ENCODE data around the gene DYRK4.
"Not testable (repeated sequence)": the region's sequence is repeated elsewhere in the genome, so short reads cannot be mapped to it uniquely, and the experiment has no call there.

Gene DYRK4, protein sequence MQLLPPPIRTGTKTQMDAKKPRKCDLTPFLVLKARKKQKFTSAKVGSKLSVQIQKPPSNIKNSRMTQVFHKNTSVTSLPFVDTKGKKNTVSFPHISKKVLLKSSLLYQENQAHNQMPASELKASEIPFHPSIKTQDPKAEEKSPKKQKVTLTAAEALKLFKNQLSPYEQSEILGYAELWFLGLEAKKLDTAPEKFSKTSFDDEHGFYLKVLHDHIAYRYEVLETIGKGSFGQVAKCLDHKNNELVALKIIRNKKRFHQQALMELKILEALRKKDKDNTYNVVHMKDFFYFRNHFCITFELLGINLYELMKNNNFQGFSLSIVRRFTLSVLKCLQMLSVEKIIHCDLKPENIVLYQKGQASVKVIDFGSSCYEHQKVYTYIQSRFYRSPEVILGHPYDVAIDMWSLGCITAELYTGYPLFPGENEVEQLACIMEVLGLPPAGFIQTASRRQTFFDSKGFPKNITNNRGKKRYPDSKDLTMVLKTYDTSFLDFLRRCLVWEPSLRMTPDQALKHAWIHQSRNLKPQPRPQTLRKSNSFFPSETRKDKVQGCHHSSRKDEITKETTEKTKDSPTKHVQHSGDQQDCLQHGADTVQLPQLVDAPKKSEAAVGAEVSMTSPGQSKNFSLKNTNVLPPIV

DNA sequence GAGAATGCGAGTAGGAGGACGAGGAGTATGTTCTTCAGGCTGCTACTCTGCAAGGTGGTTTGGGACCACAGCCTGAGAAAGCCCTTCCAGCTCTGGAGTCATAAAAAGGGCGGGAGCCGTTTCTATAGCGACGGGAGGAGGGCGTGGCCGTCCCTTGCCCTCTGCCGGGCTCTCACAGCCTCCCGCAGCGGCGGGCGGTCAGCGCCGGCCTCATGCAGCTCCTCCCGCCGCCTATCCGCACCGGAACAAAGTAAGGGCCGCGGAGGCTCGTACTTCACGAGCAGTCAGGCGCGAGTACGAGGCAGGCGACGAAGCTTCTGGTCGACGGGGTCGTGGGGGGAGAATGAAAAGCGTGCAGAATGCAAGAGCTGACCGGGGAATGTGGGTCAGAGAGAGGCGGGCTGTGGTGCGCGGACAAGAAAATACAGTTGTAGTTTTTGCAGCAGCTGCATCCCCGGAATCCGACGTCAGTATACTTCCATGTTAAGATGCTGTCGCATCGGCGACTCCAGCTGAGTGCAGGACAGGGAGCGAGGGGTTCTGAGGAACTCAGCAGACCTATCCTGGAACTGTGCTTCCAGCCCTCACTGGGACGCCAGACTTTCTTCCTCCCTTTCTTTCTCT, at the start of gene DYRK4:
DYRK4 (plus strand) TSS at position 175 of the 624 bp plus-strand sequence; CDS start at position 213, 38 bp downstream.
- CTCF ChIA-PET = interaction anchor here (0.7 to 1.2 kb wide), 2 partner anchors 42 to 73 kb away, joined by 3 read pairs; no protein-coding TSS in a partner anchor
- peak; percentile 97 for TF ChIP-seq L3MBTL2 (conservative IDR thresholded peaks at IDR 0.05)
- TF ChIP-seq SP1 (IDR thresholded peaks at IDR 0.05) = no peak
- peak; percentile 90 for DNase-seq (ENCODE audit: extremely low spot score)
- POLR2A ChIA-PET = interaction anchor here (1.2 kb wide), 1 partner anchor 9 kb away, joined by 3 read pairs; no protein-coding TSS in a partner anchor

DNA sequence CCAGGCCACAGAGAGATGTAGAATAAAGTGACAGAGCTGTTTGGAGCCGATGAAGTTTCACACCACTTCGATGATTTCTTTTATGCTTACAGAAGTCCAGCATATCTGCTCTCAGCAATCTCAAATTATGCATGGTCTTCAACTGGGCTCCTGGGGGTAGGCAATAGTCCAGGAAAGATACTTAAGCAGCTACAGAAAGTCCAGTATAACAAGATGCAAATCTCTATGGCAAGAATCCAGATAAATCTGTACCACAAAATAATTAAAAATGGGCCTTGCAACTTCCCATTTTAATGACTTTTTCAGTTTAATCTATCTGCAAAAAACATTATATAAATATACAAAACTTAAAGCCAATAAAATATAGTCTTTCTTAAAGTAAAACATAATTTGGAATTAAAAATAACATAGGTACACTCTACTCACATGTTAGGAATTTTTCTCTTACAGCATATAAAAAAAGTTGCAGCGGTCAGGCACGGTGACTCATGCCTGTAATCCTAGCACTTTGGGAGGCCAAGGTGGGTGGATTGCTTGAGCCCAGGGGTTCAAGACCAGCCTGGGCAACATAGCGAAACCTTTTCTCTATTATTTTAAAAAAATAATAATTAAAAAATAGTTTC, 43.8 kb upstream of the DYRK4 start:
- DNase-seq (ENCODE audit: extremely low spot score) = no peak
- CTCF ChIA-PET = no interaction called here
- TF ChIP-seq TARDBP (IDR thresholded peaks at IDR 0.05) (no peak), LEF1 (IDR thresholded peaks at IDR 0.05; ENCODE audit: borderline replicate concordance) (no peak), FOXM1 (IDR thresholded peaks at IDR 0.05; ENCODE audit: borderline replicate concordance) (no peak), ELF4 (IDR thresholded peaks at IDR 0.05) (no peak), SUZ12 (IDR thresholded peaks at IDR 0.05) (no peak), ZNF384 (IDR thresholded peaks at IDR 0.05) (no peak), ARNT (IDR thresholded peaks at IDR 0.05) (no peak), L3MBTL2 (conservative IDR thresholded peaks at IDR 0.05) (no peak), BHLHE40 (IDR thresholded peaks at IDR 0.05; ENCODE audit: borderline replicate concordance) (no peak), FOXK2 (IDR thresholded peaks at IDR 0.05) (no peak), FOXA1 (IDR thresholded peaks at IDR 0.05) (no peak), CTBP1 (IDR thresholded peaks at IDR 0.05; ENCODE audit: borderline replicate concordance) (no peak), HDGF (IDR thresholded peaks at IDR 0.05; ENCODE audit: borderline replicate concordance) (no peak), SP1 (IDR thresholded peaks at IDR 0.05) (no peak)
- TF ChIP-seq, protein P1, sequence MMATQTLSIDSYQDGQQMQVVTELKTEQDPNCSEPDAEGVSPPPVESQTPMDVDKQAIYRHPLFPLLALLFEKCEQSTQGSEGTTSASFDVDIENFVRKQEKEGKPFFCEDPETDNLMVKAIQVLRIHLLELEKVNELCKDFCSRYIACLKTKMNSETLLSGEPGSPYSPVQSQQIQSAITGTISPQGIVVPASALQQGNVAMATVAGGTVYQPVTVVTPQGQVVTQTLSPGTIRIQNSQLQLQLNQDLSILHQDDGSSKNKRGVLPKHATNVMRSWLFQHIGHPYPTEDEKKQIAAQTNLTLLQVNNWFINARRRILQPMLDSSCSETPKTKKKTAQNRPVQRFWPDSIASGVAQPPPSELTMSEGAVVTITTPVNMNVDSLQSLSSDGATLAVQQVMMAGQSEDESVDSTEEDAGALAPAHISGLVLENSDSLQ (IDR thresholded peaks at IDR 0.05) = no peak
- POLR2A ChIA-PET = no interaction called here

DNA sequence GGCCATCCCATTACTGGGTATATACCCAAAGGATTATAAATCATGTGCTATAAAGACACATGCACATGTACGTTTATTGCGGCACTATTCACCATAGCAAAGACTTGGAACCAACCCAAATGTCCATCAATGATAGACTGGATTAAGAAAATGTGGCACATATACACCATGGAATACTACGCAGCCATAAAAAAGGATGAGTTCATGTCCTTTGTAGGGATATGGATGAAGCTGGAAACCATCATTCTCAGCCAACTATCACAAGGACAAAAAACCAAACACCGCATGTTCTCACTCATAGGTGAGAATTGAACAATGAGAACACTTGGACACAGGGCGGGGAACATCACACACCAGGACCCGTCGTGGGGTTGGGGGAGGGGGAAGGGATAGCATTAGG, 38.6 kb upstream of the DYRK4 start:
- CTCF ChIA-PET; POLR2A ChIA-PET; DNase-seq (ENCODE audit: extremely low spot score): not testable (repeated sequence)

DNA sequence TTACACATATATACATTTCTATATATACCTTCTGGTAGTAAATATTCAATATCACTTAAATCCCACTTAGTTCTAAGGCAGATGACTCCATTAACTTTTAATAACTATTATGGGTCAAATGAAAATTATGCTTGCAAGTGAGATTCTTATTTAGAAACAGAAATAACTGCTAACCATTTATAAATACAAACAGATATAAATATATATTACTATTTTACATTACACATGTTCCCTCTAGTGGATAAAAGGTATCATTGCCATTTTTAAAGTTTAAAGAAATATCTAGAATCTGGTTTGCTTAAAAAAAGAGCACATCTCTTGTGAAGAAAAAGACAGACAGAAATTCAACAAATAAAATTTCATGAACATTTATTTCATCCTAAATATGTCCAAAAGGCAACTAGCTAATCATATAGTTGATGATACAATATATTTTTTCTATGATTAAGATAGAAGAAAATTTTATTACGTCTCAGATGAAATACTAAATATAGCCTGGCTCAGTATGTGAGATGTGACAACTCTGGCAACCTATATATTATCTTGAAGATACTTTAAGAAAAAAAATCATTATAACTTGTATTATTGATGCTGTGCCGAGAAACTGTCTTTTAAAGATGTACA, 35.0 kb upstream of the DYRK4 start:
- DNase-seq (ENCODE audit: extremely low spot score) = no peak
- no peak for TF ChIP-seq LEF1 (IDR thresholded peaks at IDR 0.05; ENCODE audit: borderline replicate concordance)
- no peak for TF ChIP-seq FOXA1 (IDR thresholded peaks at IDR 0.05)
- TF ChIP-seq SP1 (IDR thresholded peaks at IDR 0.05) = no peak
- TF ChIP-seq ZNF384 (IDR thresholded peaks at IDR 0.05) = no peak
- no peak for TF ChIP-seq ELF4 (IDR thresholded peaks at IDR 0.05)
- no peak for TF ChIP-seq L3MBTL2 (conservative IDR thresholded peaks at IDR 0.05)
- TF ChIP-seq SUZ12 (IDR thresholded peaks at IDR 0.05) = no peak
- no peak for TF ChIP-seq CTBP1 (IDR thresholded peaks at IDR 0.05; ENCODE audit: borderline replicate concordance)
- no peak for TF ChIP-seq FOXM1 (IDR thresholded peaks at IDR 0.05; ENCODE audit: borderline replicate concordance)
- TF ChIP-seq, protein P1 (IDR thresholded peaks at IDR 0.05) = no peak
- TF ChIP-seq HDGF (IDR thresholded peaks at IDR 0.05; ENCODE audit: borderline replicate concordance) = no peak
- TF ChIP-seq TARDBP (IDR thresholded peaks at IDR 0.05) = no peak
- TF ChIP-seq FOXK2 (IDR thresholded peaks at IDR 0.05) = no peak
- no peak for TF ChIP-seq ARNT (IDR thresholded peaks at IDR 0.05)
- TF ChIP-seq NFRKB (IDR thresholded peaks at IDR 0.05) = no peak
- no peak for TF ChIP-seq BHLHE40 (IDR thresholded peaks at IDR 0.05; ENCODE audit: borderline replicate concordance)
- ChIA-PET CTCF (interaction anchor here (0.7 kb wide), 1 partner anchor 176 kb away, joined by 4 read pairs; no protein-coding TSS in a partner anchor), POLR2A (no interaction called here)

DNA sequence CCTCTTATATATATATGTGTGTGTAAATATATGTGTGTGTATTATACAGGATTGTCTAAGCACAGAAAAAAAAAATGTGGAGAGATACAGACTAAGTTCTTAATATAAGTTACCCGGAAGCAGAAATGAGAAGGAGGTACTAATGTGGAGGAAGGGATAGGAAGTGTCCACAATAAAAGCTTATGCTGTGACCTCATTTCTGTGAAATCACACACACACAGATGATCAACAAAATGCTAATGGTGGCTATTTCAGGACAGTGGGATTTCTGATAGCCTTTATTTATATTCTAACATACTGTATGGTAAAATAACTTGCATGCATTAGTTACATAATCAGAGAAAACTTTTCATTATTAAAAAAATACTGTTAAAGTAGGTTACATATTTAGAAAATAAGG, 31.8 kb upstream of the DYRK4 start:
- ChIA-PET POLR2A (interaction anchor here (1.2 kb wide), 1 partner anchor 110 kb away, joined by 3 read pairs; no protein-coding TSS in a partner anchor), CTCF (no interaction called here)
- no peak for DNase-seq (ENCODE audit: extremely low spot score)
- no peak for TF ChIP-seq ELF4 (IDR thresholded peaks at IDR 0.05)
- no peak for TF ChIP-seq CTBP1 (IDR thresholded peaks at IDR 0.05; ENCODE audit: borderline replicate concordance)
- no peak for TF ChIP-seq L3MBTL2 (conservative IDR thresholded peaks at IDR 0.05)
- TF ChIP-seq LEF1 (IDR thresholded peaks at IDR 0.05; ENCODE audit: borderline replicate concordance) = no peak
- TF ChIP-seq ZNF384 (IDR thresholded peaks at IDR 0.05) = no peak
- TF ChIP-seq TARDBP (IDR thresholded peaks at IDR 0.05) = no peak
- TF ChIP-seq FOXK2 (IDR thresholded peaks at IDR 0.05) = no peak
- no peak for TF ChIP-seq SUZ12 (IDR thresholded peaks at IDR 0.05)
- no peak for TF ChIP-seq SP1 (IDR thresholded peaks at IDR 0.05)
- no peak for TF ChIP-seq BHLHE40 (IDR thresholded peaks at IDR 0.05; ENCODE audit: borderline replicate concordance)
- TF ChIP-seq, protein P1 (IDR thresholded peaks at IDR 0.05) = no peak

Data from HEK293T (cell line).